ENCODE measurements around the gene RASA3. TPM values are rescaled to one million over a fixed set of nuclear protein-coding genes. Genes with fewer than 3 reads are reported as not detected.

RASA3 gene
- total and polyA plus RNA-seq, 9 of the 15 experiments (the other 6 are each of a cell fraction or from before 2014, with no cell fraction given) = 0.72 to 25.3 (median 14.4) TPM

DNA sequence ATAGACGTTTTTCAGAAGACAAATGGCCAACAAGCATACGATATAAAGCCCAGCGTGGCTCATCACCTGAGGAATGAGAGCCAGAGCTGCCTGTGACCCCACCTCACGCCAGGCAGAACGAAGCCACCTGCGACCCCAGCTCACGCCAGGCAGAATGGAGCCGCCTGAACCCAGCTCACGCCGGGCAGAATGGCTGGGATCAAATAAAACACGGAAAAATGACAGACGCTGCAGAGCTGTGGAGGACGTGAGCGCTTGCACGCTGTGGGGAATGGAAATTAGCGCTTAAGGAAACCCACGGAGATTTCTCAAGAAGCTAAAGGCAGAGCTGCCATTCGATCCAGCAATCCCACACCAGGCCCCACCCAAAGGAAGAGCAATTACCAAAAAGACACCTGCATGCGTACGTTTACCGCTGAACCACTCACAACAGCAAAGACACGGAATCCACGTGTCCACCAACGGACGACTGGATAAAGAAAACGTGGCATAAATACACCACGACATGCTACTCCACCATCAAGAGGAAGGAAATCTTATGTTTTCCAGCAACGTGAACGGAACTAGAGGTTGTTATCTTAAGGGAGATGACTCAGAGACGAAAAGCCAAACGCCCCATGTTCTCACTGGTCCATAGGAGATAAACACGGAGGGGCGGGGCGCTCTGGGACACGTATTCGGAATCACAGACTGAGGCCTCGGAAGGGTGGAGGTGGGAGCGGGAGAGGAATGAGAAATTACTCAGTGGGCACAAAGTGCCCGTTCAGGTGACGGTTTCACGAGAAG lies 127.8 kb downstream of the RASA3 start (continued):
- TF ChIP-seq, protein P1, sequence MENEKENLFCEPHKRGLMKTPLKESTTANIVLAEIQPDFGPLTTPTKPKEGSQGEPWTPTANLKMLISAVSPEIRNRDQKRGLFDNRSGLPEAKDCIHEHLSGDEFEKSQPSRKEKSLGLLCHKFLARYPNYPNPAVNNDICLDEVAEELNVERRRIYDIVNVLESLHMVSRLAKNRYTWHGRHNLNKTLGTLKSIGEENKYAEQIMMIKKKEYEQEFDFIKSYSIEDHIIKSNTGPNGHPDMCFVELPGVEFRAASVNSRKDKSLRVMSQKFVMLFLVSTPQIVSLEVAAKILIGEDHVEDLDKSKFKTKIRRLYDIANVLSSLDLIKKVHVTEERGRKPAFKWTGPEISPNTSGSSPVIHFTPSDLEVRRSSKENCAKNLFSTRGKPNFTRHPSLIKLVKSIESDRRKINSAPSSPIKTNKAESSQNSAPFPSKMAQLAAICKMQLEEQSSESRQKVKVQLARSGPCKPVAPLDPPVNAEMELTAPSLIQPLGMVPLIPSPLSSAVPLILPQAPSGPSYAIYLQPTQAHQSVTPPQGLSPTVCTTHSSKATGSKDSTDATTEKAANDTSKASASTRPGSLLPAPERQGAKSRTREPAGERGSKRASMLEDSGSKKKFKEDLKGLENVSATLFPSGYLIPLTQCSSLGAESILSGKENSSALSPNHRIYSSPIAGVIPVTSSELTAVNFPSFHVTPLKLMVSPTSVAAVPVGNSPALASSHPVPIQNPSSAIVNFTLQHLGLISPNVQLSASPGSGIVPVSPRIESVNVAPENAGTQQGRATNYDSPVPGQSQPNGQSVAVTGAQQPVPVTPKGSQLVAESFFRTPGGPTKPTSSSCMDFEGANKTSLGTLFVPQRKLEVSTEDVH (IDR thresholded peaks at IDR 0.05; ENCODE audit: low read depth, partially characterized antibody) = peak; percentile 52
- TF ChIP-seq THRAP3 (IDR thresholded peaks at IDR 0.05; ENCODE audit: borderline replicate concordance) (no peak), ZBTB9 (CRISPR knock-in tag; IDR thresholded peaks at IDR 0.05) (peak; percentile 95), ZBTB11 (CRISPR knock-in tag; IDR thresholded peaks at IDR 0.05) (no peak), ZNF121 (CRISPR knock-in tag; conservative IDR thresholded peaks at IDR 0.05) (no peak), DMBX1 (CRISPR knock-in tag; IDR thresholded peaks at IDR 0.05; ENCODE audit: borderline replicate concordance) (no peak), HDAC2 (IDR thresholded peaks at IDR 0.05) (0 out of 2 replicates have a peak, but pooled peaks have one; percentile 72), ETV5 (CRISPR knock-in tag; IDR thresholded peaks at IDR 0.05; ENCODE audit: low read depth) (peak; percentile 80), PRPF4 (IDR thresholded peaks at IDR 0.05; ENCODE audit: insufficient read depth, low read depth, low read length, poor library complexity, severe bottlenecking) (no peak), PHB (CRISPR knock-in tag; IDR thresholded peaks at IDR 0.05) (no peak), ETV6 (IDR thresholded peaks at IDR 0.05; ENCODE audit: borderline replicate concordance in 1 of 2, low read depth in 2 of 2, low read length in 1 of 2) (peak in 1 of 2 experiments; percentile 69; a peak in 2 of 4 replicates), ETV6 (CRISPR knock-in tag; IDR thresholded peaks at IDR 0.05; ENCODE audit: borderline replicate concordance) (no peak), ATF1 (CRISPR knock-in tag; IDR thresholded peaks at IDR 0.05) (no peak), ATF1 (tag; IDR thresholded peaks at IDR 0.05) (peak; percentile 87)
- TF ChIP-seq, protein P2, sequence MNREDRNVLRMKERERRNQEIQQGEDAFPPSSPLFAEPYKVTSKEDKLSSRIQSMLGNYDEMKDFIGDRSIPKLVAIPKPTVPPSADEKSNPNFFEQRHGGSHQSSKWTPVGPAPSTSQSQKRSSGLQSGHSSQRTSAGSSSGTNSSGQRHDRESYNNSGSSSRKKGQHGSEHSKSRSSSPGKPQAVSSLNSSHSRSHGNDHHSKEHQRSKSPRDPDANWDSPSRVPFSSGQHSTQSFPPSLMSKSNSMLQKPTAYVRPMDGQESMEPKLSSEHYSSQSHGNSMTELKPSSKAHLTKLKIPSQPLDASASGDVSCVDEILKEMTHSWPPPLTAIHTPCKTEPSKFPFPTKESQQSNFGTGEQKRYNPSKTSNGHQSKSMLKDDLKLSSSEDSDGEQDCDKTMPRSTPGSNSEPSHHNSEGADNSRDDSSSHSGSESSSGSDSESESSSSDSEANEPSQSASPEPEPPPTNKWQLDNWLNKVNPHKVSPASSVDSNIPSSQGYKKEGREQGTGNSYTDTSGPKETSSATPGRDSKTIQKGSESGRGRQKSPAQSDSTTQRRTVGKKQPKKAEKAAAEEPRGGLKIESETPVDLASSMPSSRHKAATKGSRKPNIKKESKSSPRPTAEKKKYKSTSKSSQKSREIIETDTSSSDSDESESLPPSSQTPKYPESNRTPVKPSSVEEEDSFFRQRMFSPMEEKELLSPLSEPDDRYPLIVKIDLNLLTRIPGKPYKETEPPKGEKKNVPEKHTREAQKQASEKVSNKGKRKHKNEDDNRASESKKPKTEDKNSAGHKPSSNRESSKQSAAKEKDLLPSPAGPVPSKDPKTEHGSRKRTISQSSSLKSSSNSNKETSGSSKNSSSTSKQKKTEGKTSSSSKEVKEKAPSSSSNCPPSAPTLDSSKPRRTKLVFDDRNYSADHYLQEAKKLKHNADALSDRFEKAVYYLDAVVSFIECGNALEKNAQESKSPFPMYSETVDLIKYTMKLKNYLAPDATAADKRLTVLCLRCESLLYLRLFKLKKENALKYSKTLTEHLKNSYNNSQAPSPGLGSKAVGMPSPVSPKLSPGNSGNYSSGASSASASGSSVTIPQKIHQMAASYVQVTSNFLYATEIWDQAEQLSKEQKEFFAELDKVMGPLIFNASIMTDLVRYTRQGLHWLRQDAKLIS (CRISPR knock-in tag; IDR thresholded peaks at IDR 0.05) = no peak

Measured in K562 (cell line).